Osteocyte (in vitro differentiated cells): ENCODE results near the gene ANG. TPM values are rescaled to one million over a fixed set of nuclear protein-coding genes. Genes with fewer than 3 reads are reported as not detected.

Experiments
- DNase-seq: peaks from one replicate; pipeline ENCODE4 v3.0.0; 2021; ENCODE audit warnings: mixed read lengths; ENCODE audit not compliant: unreplicated experiment; ENCODE audit errors: extremely low spot score
- H3K27ac Mint-ChIP-seq: one replicate; pipeline ENCODE4 v1.8.0; 2021; ENCODE audit warnings: mild to moderate bottlenecking, mixed read lengths; ENCODE audit not compliant: unreplicated experiment
- H3K27me3 Mint-ChIP-seq: one replicate; pipeline ENCODE4 v1.8.0; 2021; ENCODE audit warnings: mixed read lengths; ENCODE audit not compliant: unreplicated experiment
- H3K36me3 Mint-ChIP-seq: one replicate; pipeline ENCODE4 v1.8.0; 2021; ENCODE audit warnings: mixed read lengths; ENCODE audit not compliant: unreplicated experiment
- H3K4me1 Mint-ChIP-seq: one replicate; pipeline ENCODE4 v1.8.0; 2021; ENCODE audit warnings: mixed read lengths; ENCODE audit not compliant: unreplicated experiment
- H3K4me3 Mint-ChIP-seq: one replicate; pipeline ENCODE4 v1.8.0; 2021; ENCODE audit warnings: mild to moderate bottlenecking, moderate library complexity, mixed read lengths; ENCODE audit not compliant: unreplicated experiment
- H3K9me3 Mint-ChIP-seq: one replicate; pipeline ENCODE4 v1.8.0; 2021; ENCODE audit warnings: mixed read lengths; ENCODE audit not compliant: unreplicated experiment
- CTCF ChIP-seq: fragments of 200-600 bp; sonication (generic); IDR thresholded peaks from 2 replicates; pipeline ENCODE4 v1.5.0; 2021; ENCODE audit warnings: antibody characterized with exemption, mild to moderate bottlenecking, moderate library complexity
- total RNA-seq: library from RNA; stranded (reverse); gene quantifications from 2 replicates; pipeline ENCODE4 v1.2.1, GENCODE V29; 2021

Gene ANG
- total RNA-seq, 1 donor from 2014 or later, result 7.4 TPM

- Mint-ChIP-seq H3K9me3 (no peaks in the 10 kb centered on the region), H3K4me1 (peaks cover 12% of the 10 kb centered on the region), H3K36me3 (no peaks in the 10 kb centered on the region), H3K27me3 (peaks cover 64% of the 10 kb centered on the region), H3K4me3 (no peak overlapping the region), H3K27ac (no peak overlapping the region)
- DNase-seq, result no peak
- no peak for TF ChIP-seq CTCF
These were observed 31.1 kb upstream of the ANG start for GRCh38 chr14:20657216-20658211.

GRCh38 chr14:20658246-20658645 is 30.3 kb upstream of the ANG start:
- TF ChIP-seq CTCF, result no peak
- DNase-seq, result no peak
- H3K9me3 Mint-ChIP-seq, result no peaks in the 10 kb centered on the region
- H3K36me3 Mint-ChIP-seq, result no peaks in the 10 kb centered on the region
- H3K27ac Mint-ChIP-seq, result no peak overlapping the region
- no peak overlapping the region for H3K4me3 Mint-ChIP-seq
- H3K27me3 Mint-ChIP-seq, result peaks cover 64% of the 10 kb centered on the region
- peaks cover 9% of the 10 kb centered on the region for H3K4me1 Mint-ChIP-seq

- H3K4me3 Mint-ChIP-seq, result no peak overlapping the region
- H3K9me3 Mint-ChIP-seq, result no peaks in the 10 kb centered on the region
- H3K36me3 Mint-ChIP-seq, result no peaks in the 10 kb centered on the region
- TF ChIP-seq CTCF, result no peak
- no peak for DNase-seq
- H3K27me3 Mint-ChIP-seq, result peaks cover 65% of the 10 kb centered on the region
- H3K4me1 Mint-ChIP-seq, result peaks cover 11% of the 10 kb centered on the region
- H3K27ac Mint-ChIP-seq, result no peak overlapping the region
These were observed 29.2 kb upstream of the ANG start for GRCh38 chr14:20659336-20659735.

GRCh38 chr14:20659813-20660395 is 28.7 kb upstream of the ANG start:
- H3K9me3 Mint-ChIP-seq, result no peaks in the 10 kb centered on the region
- H3K4me1 Mint-ChIP-seq, result peaks cover 11% of the 10 kb centered on the region
- peaks cover 67% of the 10 kb centered on the region for H3K27me3 Mint-ChIP-seq
- H3K4me3 Mint-ChIP-seq, result no peak overlapping the region
- H3K36me3 Mint-ChIP-seq, result no peaks in the 10 kb centered on the region
- TF ChIP-seq CTCF, result no peak
- no peak for DNase-seq
- H3K27ac Mint-ChIP-seq, result no peak overlapping the region

GRCh38 chr14:20661197-20661596 is 27.4 kb upstream of the ANG start:
- Mint-ChIP-seq H3K4me3 (no peak overlapping the region), H3K27ac (no peak overlapping the region), H3K4me1 (peaks cover 11% of the 10 kb centered on the region), H3K27me3 (peaks cover 66% of the 10 kb centered on the region), H3K36me3 (no peaks in the 10 kb centered on the region), H3K9me3 (no peaks in the 10 kb centered on the region)
- no peak for TF ChIP-seq CTCF
- no peak for DNase-seq
